ENCODE results near the gene ESRRG. TPM values are rescaled to one million over a fixed set of nuclear protein-coding genes. Genes with fewer than 3 reads are reported as not detected.

ESRRG gene
- total RNA-seq, 1 experiment from 2014 or later = 0.44 TPM

GRCh38 chr1:216580538-216581057 is 142.6 kb downstream of the ESRRG start:
- no peaks in the 10 kb centered on the region for H3K23me2 ChIP-seq (ENCODE audit: insufficient read length, low read depth, low read length, poor library complexity, severe bottlenecking)
- no peaks in the 10 kb centered on the region for H4K20me1 ChIP-seq (ENCODE audit: control insufficient read depth, insufficient read depth, insufficient read length)
- no peak overlapping the region for H4K5ac ChIP-seq (ENCODE audit: insufficient read length, low read depth, low read length)
- no peak overlapping the region for H3K14ac ChIP-seq (ENCODE audit: insufficient read depth, low read length)
- no peak overlapping the region for H3T11ph ChIP-seq (ENCODE audit: low read length)
- H2AFZ ChIP-seq (ENCODE audit: low read length) = no peak overlapping the region
- no peak for DNase-seq
- H3K4ac ChIP-seq (ENCODE audit: low read depth, low read length) = no peak overlapping the region
- no peak overlapping the region for H2AK5ac ChIP-seq (ENCODE audit: insufficient read length, low read length)
- H3K56ac ChIP-seq (ENCODE audit: insufficient read length, low read depth, low read length) = no peak overlapping the region
- Mint-ChIP-seq H3K4me1 (no peaks in the 10 kb centered on the region), H3K36me3 (ENCODE audit: insufficient read depth in 1 of 3, low read depth in 3 of 3) (peaks cover 2 to 4% (median 4%) of the 10 kb centered on the region in 3 experiments; a peak in 4 of 7 replicates), H3K27me3 (ENCODE audit: low read depth) (no peaks in the 10 kb centered on the region), H3K4me3 (no peak overlapping the region), H3K27ac (no peak overlapping the region), H3K9me3 (peaks cover 0 to 10% of the 10 kb centered on the region in 2 experiments)
- no peak overlapping the region for H2BK15ac ChIP-seq (ENCODE audit: low read depth, low read length)
- no peak overlapping the region for H2BK120ac ChIP-seq (ENCODE audit: low read depth, low read length, poor library complexity, severe bottlenecking)
- H4K91ac ChIP-seq (ENCODE audit: insufficient read length, low read depth, low read length) = no peak overlapping the region
- no peak overlapping the region for H3K4me2 ChIP-seq (ENCODE audit: insufficient read depth, insufficient read length, low read length)
- no peaks in the 10 kb centered on the region for H3K79me1 ChIP-seq (ENCODE audit: insufficient read depth, low read depth, low read length, poor library complexity, severe bottlenecking)
- no peak overlapping the region for H2BK12ac ChIP-seq (ENCODE audit: insufficient read length, low read depth, low read length)
- H3K9ac ChIP-seq (ENCODE audit: extremely low read depth, insufficient read length, low read length) = no peak overlapping the region
- H3K9me3 ChIP-seq (ENCODE audit: control insufficient read depth, low read depth, low read length) = no peaks in the 10 kb centered on the region
- H3K23ac ChIP-seq (ENCODE audit: insufficient read length, low read depth, low read length) = no peak overlapping the region
- no peak for TF ChIP-seq CTCF (conservative IDR thresholded peaks at IDR 0.05)
- no peaks in the 10 kb centered on the region for H3K27me3 ChIP-seq (ENCODE audit: insufficient read depth, low read length)
- no peak overlapping the region for H3K18ac ChIP-seq (ENCODE audit: insufficient read length, low read depth, low read length)
- no peaks in the 10 kb centered on the region for H3K79me2 ChIP-seq (ENCODE audit: insufficient read depth, low read length)
- no peaks in the 10 kb centered on the region for H3K4me1 ChIP-seq (ENCODE audit: insufficient read depth, low read length)
- H4K8ac ChIP-seq (replicated peaks; ENCODE audit: insufficient read length, low read depth, low read length) = no peak overlapping the region
- no peak overlapping the region for H2BK5ac ChIP-seq (ENCODE audit: insufficient read length, low read length)
- H3K27ac ChIP-seq (ENCODE audit: insufficient read length, low read depth, low read length) = no peak overlapping the region
- no peak overlapping the region for H2BK20ac ChIP-seq (ENCODE audit: low read depth, low read length, poor library complexity, severe bottlenecking)
- no CpG with 5 or more reads among the region's 2 CpGs for WGBS (ENCODE audit: extremely low coverage, insufficient read length, low lambda C conversion rate)

Data from H9 (cell line).